Effector memory CD4-positive, alpha-beta T cell (primary cell): ENCODE measurements around the gene ARHGEF7.
"Not testable (repeated sequence)": the region's sequence is repeated elsewhere in the genome, so short reads cannot be mapped to it uniquely, and the experiment has no call there.

ENCODE experiments used
- DNase-seq, 3 donors: peaks; one replicate each; pipeline ENCODE4 v3.0.0-alpha.2; 2020
- H3K27ac ChIP-seq: 2 replicates; pipeline ENCODE4 v1.7.0; 2013; ENCODE audit warnings: mild to moderate bottlenecking, low read length, moderate library complexity; ENCODE audit not compliant: insufficient read depth, poor library complexity, severe bottlenecking
- H3K27me3 ChIP-seq: replicated peaks from 2 replicates; pipeline ENCODE4 v1.7.0; 2013; ENCODE audit warnings: mild to moderate bottlenecking, low read length; ENCODE audit not compliant: insufficient read depth, control insufficient read depth, poor library complexity, severe bottlenecking
- H3K36me3 ChIP-seq: 2 replicates; pipeline ENCODE4 v1.7.0; 2013; ENCODE audit warnings: mild to moderate bottlenecking, low read length, moderate library complexity; ENCODE audit not compliant: control insufficient read depth, insufficient read depth
- H3K4me1 ChIP-seq: 2 replicates; pipeline ENCODE4 v1.7.0; 2013; ENCODE audit warnings: low read length, mild to moderate bottlenecking; ENCODE audit not compliant: control insufficient read depth, insufficient read depth, poor library complexity, severe bottlenecking
- H3K4me3 ChIP-seq: 2 replicates; pipeline ENCODE4 v1.7.0; 2013; ENCODE audit warnings: low read length, low read depth, mild to moderate bottlenecking; ENCODE audit not compliant: insufficient read depth, poor library complexity, severe bottlenecking
- H3K9me3 ChIP-seq: 2 replicates; pipeline ENCODE4 v1.7.0; 2013; ENCODE audit warnings: mild to moderate bottlenecking, low read length, moderate library complexity; ENCODE audit not compliant: control insufficient read depth
- total RNA-seq, 3 donors: gene quantifications; one replicate each; lab custom pipeline; 2026; lab: John Stamatoyannopoulos, UW

Gene ARHGEF7, protein sequence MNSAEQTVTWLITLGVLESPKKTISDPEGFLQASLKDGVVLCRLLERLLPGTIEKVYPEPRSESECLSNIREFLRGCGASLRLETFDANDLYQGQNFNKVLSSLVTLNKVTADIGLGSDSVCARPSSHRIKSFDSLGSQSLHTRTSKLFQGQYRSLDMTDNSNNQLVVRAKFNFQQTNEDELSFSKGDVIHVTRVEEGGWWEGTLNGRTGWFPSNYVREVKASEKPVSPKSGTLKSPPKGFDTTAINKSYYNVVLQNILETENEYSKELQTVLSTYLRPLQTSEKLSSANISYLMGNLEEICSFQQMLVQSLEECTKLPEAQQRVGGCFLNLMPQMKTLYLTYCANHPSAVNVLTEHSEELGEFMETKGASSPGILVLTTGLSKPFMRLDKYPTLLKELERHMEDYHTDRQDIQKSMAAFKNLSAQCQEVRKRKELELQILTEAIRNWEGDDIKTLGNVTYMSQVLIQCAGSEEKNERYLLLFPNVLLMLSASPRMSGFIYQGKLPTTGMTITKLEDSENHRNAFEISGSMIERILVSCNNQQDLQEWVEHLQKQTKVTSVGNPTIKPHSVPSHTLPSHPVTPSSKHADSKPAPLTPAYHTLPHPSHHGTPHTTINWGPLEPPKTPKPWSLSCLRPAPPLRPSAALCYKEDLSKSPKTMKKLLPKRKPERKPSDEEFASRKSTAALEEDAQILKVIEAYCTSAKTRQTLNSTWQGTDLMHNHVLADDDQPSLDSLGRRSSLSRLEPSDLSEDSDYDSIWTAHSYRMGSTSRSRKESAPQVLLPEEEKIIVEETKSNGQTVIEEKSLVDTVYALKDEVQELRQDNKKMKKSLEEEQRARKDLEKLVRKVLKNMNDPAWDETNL
- 83.2 to 98.9 (median 95.1) reads per million in 3 donors for total RNA-seq

DNA sequence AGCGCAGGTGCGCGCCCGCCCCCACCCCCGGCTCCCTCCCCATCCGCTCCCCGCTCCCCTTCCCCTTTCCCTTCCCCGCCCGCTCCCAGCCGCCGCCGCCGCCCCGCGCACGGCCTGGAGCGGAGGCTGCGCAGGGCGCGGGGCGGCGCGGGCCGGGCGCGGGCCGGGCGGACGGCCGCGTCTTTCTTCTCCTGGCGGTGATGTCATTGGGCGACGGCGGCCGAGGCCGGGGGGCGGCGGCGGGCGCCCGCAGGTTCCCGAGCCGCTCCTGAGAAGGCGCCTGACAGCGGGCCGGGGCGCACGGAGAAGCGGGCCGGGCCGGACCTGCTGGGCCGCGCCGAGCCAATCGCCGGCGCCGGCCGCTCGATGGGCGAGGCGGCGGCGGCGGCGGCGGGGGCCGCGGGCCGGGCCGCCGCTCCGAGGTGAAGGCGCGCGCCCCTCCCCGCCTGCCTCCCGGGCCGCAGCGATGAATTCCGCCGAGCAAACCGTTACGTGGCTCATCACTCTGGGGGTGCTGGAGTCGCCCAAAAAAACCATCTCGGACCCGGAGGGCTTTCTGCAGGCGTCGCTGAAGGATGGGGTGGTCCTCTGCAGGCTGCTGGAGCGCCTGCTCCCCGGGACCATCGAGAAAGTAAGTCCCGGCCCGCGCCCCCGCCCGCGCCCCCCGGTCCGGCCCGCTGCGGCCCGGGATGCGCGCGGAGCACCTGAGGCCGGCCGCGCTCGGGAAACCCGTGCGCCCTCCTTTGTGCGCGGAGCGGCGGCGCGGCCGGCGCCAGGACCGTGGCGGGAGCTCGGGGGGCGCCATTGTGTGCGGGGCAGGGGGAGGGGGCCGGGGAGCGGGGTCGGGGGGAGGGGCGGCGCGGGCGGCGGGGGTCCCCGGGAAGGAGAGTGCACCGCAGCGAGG, at the start of gene ARHGEF7:
ARHGEF7 (plus strand) TSS at position 250 of the 904 bp plus-strand sequence; CDS start at position 467, 217 bp downstream.
- Histone ChIP-seq H3K36me3 (no peaks in the 10 kb centered on the region), H3K27me3 (peaks cover 30% of the 10 kb centered on the region), H3K4me1 (no peaks in the 10 kb centered on the region), H3K4me3 (peak within 1 kb of the TSS; percentile 63), H3K9me3 (no peaks in the 10 kb centered on the region), H3K27ac (no peak within 1 kb of the TSS)
- DNase-seq, result no peak

DNA sequence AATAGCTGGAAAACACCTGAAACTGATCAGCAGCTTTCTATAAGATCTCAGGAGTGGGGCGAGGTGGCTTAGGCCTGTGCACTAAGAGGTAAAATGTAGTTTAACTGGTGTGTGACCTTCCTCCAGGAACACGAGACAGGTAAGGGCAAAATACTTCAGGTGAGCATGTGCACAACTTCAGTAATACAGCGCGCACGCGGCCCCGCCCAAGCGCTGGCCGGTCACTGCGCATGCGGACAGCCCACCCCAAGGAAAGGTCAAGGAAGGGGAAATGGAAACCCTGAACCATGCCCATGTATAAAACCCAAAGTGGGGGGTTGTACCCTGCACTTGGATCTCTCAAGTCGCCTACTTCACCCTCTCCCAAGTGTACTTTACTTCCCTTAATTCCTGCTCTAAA, 49.4 kb upstream of the ARHGEF7 start:
- peaks cover 4% of the 10 kb centered on the region for H3K27me3 ChIP-seq
- no peaks in the 10 kb centered on the region for H3K36me3 ChIP-seq

DNA sequence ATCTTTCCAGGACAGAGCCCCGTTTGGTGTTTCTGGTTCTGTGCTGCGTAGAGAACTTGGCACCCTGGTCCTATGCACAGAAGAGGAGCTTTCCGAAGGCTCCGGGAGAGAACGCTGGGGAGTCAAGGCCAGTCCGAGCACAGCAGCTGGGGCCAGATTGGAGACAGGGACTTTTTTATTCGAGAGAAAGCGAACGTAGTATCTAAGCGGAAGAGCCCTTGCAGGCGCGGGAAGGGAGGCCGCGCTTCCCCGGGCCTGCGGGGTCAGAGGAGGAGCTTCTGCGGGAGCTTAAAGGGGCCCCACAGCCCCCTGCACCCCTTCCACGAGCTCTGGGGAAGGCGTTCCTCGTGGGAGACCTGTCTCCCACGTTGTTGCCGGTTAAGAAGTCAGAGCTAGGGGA, 48.6 kb upstream of the ARHGEF7 start:
- Histone ChIP-seq H3K27me3 (peaks cover 4% of the 10 kb centered on the region), H3K36me3 (no peaks in the 10 kb centered on the region), H3K9me3 (no peaks in the 10 kb centered on the region), H3K27ac (no peak overlapping the region), H3K4me1 (peaks cover 3% of the 10 kb centered on the region), H3K4me3 (no peak overlapping the region)
- DNase-seq, result no peak

More for the DNA sequence above, 49.4 kb upstream of the ARHGEF7 start:
- DNase-seq, result no peak
- H3K9me3 ChIP-seq, result no peaks in the 10 kb centered on the region
- no peak overlapping the region for H3K4me3 ChIP-seq
- no peak overlapping the region for H3K27ac ChIP-seq
- H3K4me1 ChIP-seq, result peaks cover 3% of the 10 kb centered on the region

DNA sequence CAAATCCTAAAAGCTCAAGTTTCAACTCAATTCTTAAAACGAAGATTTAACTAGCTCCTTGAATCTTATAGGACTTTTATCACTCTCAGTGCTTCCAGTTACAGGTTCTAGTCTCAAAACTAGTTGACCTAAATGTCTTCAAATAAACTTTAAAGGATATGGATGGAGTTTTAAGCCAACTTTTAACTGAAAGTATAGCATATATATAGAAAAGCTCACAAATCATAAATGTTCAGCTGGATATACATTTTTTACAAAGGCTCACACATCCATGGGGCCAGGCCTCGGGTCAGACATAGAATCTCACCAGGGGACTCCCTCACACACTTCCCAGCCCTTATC, 47.1 kb upstream of the ARHGEF7 start:
- Histone ChIP-seq H3K4me3 (peak overlapping the region; percentile 49), H3K36me3 (no peaks in the 10 kb centered on the region), H3K4me1 (peaks cover 3% of the 10 kb centered on the region), H3K9me3 (no peaks in the 10 kb centered on the region), H3K27me3 (peaks cover 4% of the 10 kb centered on the region), H3K27ac (no peak overlapping the region)
- no peak for DNase-seq

DNA sequence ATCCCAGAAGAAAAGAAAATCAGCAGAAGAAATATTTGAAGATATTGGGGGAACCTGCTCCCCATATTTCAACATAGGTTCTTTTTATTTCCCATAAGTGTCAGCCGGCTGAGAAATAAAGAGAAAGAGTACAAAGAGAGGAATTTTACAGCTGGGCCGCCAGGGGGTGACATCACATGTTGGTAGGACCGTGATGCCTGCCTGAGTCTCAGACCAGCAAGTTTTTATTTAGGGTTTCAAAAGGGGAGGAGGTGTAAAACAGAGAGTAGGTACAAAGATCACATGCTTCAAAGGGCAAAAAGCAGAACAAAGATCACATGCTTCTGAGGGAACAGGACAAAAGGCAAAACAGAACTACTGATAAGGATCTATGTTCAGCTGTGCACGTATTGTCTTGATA, 44.0 kb upstream of the ARHGEF7 start:
- not testable (repeated sequence) for DNase-seq, H3K9me3 ChIP-seq, H3K27ac ChIP-seq, H3K4me3 ChIP-seq, H3K36me3 ChIP-seq, H3K4me1 ChIP-seq, H3K27me3 ChIP-seq

DNA sequence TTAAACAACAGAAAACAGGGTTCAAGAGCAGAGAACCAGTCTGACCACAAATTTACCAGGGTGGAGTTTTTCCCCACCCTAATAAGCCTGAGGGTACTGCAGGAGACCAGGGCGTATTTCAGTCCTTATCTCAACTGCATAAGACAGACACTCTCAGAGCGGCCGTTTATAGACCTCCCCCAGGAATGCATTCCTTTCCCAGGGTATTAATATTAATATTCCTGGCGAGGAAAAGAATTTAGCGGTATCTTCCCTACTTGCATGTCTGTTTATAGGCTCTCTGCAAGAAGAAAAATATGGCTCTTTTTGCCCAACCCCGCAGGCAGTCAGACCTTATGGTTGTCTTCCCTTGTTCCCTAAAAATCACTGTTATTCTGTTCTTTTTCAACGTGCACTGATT, 43.6 kb upstream of the ARHGEF7 start:
- H3K9me3 ChIP-seq, H3K36me3 ChIP-seq, H3K4me1 ChIP-seq, H3K27ac ChIP-seq, DNase-seq, H3K4me3 ChIP-seq, H3K27me3 ChIP-seq: not testable (repeated sequence)

DNA sequence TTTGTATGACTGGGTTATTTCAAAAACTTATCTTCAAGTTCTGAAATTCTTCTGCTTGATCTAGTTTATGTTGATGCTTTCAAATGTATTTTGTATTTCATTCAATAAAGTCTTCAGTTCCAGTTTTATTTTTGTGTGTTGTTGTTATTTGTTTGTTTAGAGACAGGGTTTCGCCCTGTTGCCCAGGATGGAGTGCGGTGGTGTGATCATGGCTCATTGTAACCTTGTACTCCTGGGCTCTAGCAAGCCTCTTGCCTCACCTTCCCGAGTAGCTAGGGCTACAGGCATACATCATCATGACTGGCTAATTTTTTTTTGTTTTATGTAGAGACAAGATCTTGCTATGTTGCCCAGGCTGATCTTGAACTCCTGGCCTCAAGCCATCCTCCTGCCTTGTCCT, 40.3 kb upstream of the ARHGEF7 start:
- DNase-seq, result no peak
- no peak overlapping the region for H3K27ac ChIP-seq
- H3K27me3 ChIP-seq, result no peaks in the 10 kb centered on the region
- H3K4me1 ChIP-seq, result no peaks in the 10 kb centered on the region
- H3K4me3 ChIP-seq, result no peak overlapping the region
- H3K36me3 ChIP-seq, result no peaks in the 10 kb centered on the region
- H3K9me3 ChIP-seq, result peaks cover 6% of the 10 kb centered on the region

DNA sequence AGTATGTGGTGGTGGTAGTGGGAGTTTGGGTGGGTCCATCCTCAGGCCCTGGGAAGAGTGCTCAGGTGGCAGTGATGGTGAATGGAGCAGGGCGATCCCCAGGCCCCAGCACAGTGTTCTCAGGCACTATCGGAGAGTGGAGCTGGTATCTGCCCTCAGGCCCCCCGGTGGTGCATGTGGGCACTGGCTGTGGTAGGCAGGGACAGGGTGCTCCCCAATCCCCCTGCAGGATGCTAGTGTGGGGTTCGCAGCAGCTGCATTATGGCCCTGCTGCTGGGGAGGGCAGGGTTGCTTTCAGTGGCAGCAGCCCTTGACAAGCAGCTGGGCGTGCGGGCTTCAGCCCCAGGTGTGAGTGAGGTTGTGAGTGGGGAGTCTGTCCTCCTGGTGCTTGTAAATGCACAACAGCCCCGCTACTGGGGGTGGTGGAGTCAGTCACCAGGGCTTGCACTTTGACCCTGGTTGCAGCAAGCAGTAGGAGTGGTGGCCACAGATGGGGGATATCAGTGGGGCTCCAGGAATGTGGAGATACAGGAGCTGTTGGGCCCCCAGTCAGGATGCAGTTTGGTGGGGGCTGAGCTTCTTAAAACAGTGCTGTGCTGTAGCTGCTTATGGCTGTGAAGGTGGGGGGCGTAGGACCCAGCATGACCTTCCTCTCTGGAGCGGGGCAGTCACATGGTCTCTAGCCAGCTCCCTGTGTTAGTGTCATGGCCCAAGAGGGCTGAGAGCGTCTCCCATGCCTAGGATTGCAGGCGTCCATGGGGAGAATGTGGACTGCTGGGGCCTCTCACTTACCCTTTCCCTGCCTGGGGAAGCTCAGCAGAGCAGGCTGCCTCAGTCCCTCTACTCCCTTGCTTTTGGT, 38.7 kb upstream of the ARHGEF7 start:
- no peaks in the 10 kb centered on the region for H3K27me3 ChIP-seq
- peaks cover 6% of the 10 kb centered on the region for H3K9me3 ChIP-seq
- DNase-seq, result no peak
- no peaks in the 10 kb centered on the region for H3K36me3 ChIP-seq
- no peaks in the 10 kb centered on the region for H3K4me1 ChIP-seq
- no peak overlapping the region for H3K4me3 ChIP-seq
- no peak overlapping the region for H3K27ac ChIP-seq

DNA sequence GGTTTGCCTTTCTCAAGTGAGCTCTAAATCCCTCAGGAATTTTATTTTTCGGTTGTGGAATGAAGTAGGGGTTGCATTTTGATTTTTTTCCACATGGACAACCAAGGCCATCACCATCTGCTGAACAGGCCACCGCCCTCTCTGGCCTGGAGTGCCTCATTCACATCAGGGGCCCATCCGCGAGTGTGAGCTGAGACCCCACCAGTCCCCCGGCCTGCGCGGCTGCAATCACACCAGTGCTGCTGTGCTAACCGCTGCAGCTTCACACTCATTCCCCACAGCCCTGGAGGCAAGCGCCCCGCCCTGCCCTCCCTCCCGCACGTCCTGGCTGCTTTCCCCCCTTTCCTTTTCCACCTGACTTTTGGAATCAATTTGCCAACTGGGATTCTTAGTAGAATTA, 35.7 kb upstream of the ARHGEF7 start:
- Histone ChIP-seq H3K4me1 (no peaks in the 10 kb centered on the region), H3K27ac (no peak overlapping the region), H3K27me3 (no peaks in the 10 kb centered on the region), H3K9me3 (peaks cover 6% of the 10 kb centered on the region), H3K36me3 (no peaks in the 10 kb centered on the region), H3K4me3 (no peak overlapping the region)
- DNase-seq, result no peak
